AG04450 (cell line): ENCODE measurements around the gene TYW1. TPM values are rescaled to one million over a fixed set of nuclear protein-coding genes. Genes with fewer than 3 reads are reported as not detected.
A peak's percentile ranks its signal among the peaks of the same experiment; 100 is the strongest.
"Not testable (repeated sequence)": the region's sequence is repeated elsewhere in the genome, so short reads cannot be mapped to it uniquely, and the experiment has no call there.

Source experiments
- CTCF ChIA-PET: fragments of 300-600, 350-600 bp; formaldehyde crosslinking; extraction: SDS; loops from one replicate; lab custom pipeline; 2022; ENCODE audit warnings: antibody characterized with exemption, inconsistent platforms; lab: Charles Lee
- POLR2A ChIA-PET: fragments of 350-600 bp; formaldehyde crosslinking; extraction: SDS; loops from one replicate; lab custom pipeline; 2021; ENCODE audit warnings: antibody characterized with exemption, inconsistent platforms; lab: Yijun Ruan, JAX
- DNase-seq: peaks from one replicate; pipeline ENCODE4 v3.0.0-alpha.2; 2011; ENCODE audit warnings: low read depth, low spot score
- H3K27ac ChIP-seq: one replicate; pipeline ENCODE4 v1.5.1; 2012; ENCODE audit warnings: low read depth, low read length, control low read depth
- H3K27me3 ChIP-seq: one replicate; pipeline ENCODE4 v1.6.0; 2012; ENCODE audit warnings: low read length; ENCODE audit not compliant: control insufficient read depth, insufficient read depth
- H3K4me3 ChIP-seq: 2 replicates; pipeline ENCODE4 v1.5.1; 2011; ENCODE audit warnings: mild to moderate bottlenecking, low read depth, low read length, control low read depth
- H3K9me3 ChIP-seq: 2 replicates; pipeline ENCODE4 v1.5.1; 2012; ENCODE audit warnings: low read length; ENCODE audit not compliant: control insufficient read depth, insufficient read depth
- CTCF ChIP-seq: IDR thresholded peaks from 2 replicates; pipeline ENCODE4 v1.5.1; 2011; ENCODE audit warnings: low read depth, low read length, control low read depth, inconsistent platforms
- polyA plus RNA-seq: library from polyadenylated mRNA; depleted of rRNA; stranded (reverse); fragments of >200 nt; gene quantifications from 2 replicates; pipeline ENCODE4 v1.2.3, GENCODE V29; 2011

TYW1 gene
- polyA plus RNA-seq, 1 experiment: 19.5 TPM

DNA sequence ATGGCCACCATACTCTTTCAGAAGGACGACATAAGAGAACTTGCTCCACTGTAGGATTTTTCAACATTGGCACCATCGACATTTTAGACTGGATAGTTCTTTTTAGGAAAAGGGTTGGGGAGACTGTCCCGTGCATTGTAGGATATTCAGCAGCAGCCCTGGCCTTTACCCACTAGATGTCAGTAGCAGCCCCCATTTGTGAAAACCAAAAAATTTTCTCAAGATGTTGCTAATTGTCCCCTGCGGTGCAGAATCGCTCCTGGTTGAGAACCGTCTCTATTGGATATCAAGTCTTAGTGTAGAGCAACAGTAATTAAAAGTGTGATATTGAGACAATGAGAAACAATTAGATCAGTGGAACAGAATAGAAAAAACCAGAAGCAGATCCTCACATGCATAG is 180.1 kb downstream of the TYW1 start:
- H3K4me3 ChIP-seq, H3K27me3 ChIP-seq, H3K9me3 ChIP-seq, POLR2A ChIA-PET, DNase-seq, H3K27ac ChIP-seq: not testable (repeated sequence)
- CTCF ChIA-PET: interaction anchor here (0.9 to 1.2 kb wide), 2 partner anchors 125 to 184 kb away, joined by 3 read pairs; no protein-coding TSS in a partner anchor
- TF ChIP-seq CTCF: peak; percentile 43

GRCh38 chr7:67178915-67179688 is 182.5 kb downstream of the TYW1 start:
- POLR2A ChIA-PET, H3K4me3 ChIP-seq, H3K27me3 ChIP-seq, CTCF ChIA-PET, DNase-seq, H3K9me3 ChIP-seq, H3K27ac ChIP-seq: not testable (repeated sequence)

DNA sequence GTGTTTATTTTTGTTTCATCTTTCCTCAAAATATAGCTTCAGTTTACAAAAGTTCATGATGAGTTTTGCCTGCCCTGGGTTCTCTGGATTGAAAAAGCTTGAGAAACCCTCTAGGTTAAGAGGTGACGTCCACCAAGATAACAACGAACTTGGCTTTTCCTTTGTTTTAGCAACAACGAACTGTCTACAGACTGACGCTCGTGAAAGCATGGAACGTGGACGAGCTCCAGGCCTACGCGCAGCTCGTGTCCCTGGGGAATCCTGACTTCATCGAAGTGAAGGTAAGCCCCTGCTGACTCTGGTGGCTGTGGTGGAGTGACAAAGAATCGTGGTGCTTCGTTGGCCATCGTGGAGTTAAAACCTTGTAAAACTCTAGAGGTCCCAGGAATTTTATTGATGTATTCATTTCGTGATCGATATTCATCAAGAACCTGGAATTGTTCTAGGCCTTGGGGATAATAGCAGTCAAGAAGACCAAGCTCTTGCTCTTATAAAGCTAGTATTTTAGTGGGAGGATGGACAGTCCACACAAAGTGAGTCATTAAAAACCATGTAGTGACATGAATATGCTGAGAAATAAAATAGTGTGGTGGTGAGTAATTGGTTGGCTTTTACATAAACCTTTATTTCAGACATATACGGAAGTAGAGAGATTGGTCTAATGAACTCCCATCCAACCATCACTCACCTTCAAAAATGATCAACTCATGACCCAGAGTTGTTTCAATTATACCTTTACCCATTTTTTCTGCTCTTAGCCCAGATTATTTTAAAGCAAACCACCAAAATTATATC is 186.5 kb downstream of the TYW1 start:
- CTCF ChIA-PET, H3K27me3 ChIP-seq, H3K9me3 ChIP-seq, H3K27ac ChIP-seq, DNase-seq, H3K4me3 ChIP-seq, POLR2A ChIA-PET: not testable (repeated sequence)

GRCh38 chr7:67184912-67185659 is 188.5 kb downstream of the TYW1 start:
- H3K27ac ChIP-seq, CTCF ChIA-PET: not testable (repeated sequence)

GRCh38 chr7:67185660-67186129 is 189.1 kb downstream of the TYW1 start:
- DNase-seq, H3K27me3 ChIP-seq, CTCF ChIA-PET, POLR2A ChIA-PET, H3K27ac ChIP-seq, H3K9me3 ChIP-seq, H3K4me3 ChIP-seq: not testable (repeated sequence)

More at GRCh38 chr7:67184912-67185659, 188.5 kb downstream of the TYW1 start:
- H3K9me3 ChIP-seq, H3K27me3 ChIP-seq, DNase-seq, POLR2A ChIA-PET, H3K4me3 ChIP-seq: not testable (repeated sequence)

DNA sequence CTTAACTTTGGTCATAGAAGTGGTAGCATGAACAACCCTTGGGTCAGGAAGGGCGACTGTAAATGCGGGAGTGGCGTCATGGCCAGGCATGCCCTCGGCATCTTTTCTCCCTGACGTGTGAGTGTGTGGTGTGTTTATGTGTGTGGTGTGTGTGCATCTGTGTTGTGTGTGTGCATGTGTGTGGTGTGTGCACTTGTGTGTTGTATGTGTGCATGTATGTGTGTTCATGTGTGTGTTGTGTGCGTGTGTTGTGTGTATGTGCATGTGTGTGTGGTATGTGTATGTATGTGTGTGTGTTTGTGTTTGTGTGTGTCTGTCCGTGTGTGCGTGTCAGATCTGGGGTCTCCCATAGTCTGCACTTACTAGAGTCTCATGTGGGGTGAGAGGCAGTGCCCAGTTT is 192.5 kb downstream of the TYW1 start:
- DNase-seq, H3K9me3 ChIP-seq, H3K27me3 ChIP-seq, H3K4me3 ChIP-seq, H3K27ac ChIP-seq, POLR2A ChIA-PET, CTCF ChIA-PET: not testable (repeated sequence)

DNA sequence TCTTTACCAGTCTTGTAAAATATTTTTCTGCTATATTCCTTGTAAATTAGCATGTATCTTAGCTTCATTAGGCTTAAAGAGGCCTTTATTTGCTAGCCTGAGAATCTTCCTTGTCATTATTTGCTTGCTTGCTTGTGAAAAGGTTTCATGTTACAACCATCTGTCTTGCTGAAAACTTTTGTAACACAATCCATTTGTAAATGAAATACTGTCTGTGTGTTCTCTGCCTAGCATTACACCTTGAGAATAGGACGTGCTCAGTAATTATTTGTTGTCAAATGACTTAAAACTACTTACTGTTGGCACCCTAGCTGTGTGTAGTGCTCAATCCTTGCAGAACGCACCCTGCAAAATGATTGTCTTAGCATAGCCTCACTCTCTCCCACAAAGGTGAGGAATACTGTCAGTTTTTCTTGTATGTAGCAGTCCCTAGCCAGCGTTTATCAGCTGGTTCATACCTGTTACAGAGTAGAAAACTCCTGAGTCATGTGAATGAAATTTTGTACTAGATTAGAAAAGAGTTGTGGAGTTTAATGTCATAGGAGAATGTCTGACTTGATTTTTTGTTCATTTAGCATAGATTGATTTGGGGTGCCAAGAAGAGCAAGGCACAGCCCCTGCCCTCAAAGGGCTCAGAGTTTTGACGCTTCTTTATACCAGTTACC is 193.3 kb downstream of the TYW1 start:
- DNase-seq, H3K27me3 ChIP-seq, H3K4me3 ChIP-seq, POLR2A ChIA-PET, H3K27ac ChIP-seq, H3K9me3 ChIP-seq, CTCF ChIA-PET: not testable (repeated sequence)

DNA sequence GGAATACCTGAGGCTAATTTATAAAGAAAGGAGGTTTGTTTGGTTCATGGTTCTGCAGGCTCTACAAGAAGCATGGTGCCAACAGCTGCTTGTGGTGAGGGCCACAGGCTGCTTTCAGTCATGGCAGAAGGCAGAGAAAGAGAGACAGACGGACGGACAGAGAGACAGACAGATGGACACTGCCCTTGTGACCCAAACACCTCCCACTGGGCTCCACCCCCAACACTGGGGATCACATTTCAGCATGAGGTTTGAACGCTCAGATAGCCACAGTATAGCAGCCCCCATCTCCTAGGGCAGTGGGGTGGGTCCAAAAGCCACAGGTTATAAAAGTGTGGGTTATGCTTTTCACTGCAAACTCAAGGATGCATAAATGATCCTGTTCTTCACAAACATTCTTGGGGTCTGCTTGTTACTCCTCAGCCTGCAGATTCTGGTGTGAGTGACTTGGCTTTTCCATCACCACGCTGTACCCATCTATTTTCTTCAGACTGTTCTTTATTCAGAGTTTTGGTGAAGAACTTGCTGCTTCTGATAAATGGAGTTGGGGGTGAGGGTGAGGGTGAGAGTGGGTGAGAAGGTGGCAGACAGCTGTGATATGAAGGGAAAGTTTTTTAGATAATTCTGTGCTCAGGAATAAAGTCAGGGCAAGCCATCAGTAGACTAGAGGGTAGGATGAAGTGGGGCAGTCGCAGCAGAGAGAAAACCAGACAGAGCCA is 194.5 kb downstream of the TYW1 start:
- H3K9me3 ChIP-seq, DNase-seq, POLR2A ChIA-PET, CTCF ChIA-PET, H3K27me3 ChIP-seq, H3K4me3 ChIP-seq, H3K27ac ChIP-seq: not testable (repeated sequence)

DNA sequence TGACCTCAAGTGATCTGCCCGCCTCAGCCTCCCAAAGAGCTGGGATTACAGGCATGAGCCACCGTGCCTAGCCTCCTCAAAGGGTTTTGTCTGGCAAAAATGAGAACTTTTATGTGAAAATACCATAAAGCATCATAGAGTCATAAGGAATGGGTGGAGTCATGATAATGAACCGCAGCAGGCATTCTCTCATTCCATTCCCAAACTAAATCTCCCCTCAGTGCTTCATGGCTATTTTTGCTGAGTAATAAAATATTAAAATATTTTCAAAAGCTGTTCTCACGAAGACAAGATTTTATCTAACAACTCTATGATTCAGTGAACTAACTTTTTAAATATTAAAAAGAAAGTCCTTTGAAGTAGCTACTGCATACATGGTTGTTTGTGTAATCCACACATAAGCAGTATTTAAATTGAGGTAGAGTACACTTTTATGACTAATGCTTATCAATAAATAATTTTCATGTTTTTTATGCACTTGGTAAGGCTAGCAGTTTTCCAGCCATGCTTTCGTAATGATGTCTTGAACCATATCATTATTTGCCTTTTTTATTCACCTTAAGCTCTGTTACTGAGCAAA is 195.6 kb downstream of the TYW1 start:
- H3K4me3 ChIP-seq, H3K27me3 ChIP-seq, DNase-seq, H3K27ac ChIP-seq, H3K9me3 ChIP-seq, POLR2A ChIA-PET, CTCF ChIA-PET: not testable (repeated sequence)
